NCI-H146 (cell line): Measurements from ENCODE around the gene MYH7B.

Experiments
- DNase-seq: peaks from one replicate; lab custom pipeline; 2025; lab: John Stamatoyannopoulos, UW

Gene MYH7B

DNA sequence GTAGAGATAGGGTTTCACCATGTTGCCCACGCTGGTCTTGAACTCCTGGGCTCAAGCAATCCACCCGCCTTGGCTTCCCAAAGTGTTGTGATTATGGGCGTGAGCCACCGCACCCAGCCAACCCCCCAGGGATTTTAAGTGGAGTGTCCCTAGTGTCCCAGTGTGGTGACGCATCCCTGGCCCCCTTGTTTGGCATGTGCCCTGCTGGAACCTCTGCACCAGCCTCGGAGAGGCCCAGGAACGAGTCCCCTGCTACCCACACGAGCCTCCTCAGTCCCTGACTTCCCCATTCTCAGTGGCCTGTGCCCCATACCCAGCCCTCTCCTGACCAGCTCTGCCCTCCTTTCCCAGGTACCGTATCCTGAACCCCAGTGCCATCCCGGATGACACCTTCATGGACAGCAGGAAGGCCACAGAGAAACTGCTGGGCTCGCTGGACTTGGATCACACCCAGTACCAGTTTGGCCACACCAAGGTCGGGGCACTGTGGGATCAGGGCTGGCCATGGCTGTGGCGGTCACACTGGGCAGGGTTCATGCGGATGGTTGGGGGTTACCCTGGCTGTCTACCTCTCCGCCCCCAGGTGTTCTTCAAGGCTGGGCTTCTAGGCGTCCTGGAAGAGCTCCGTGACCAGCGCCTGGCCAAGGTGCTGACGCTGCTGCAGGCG, 37.2 kb downstream of the MYH7B start:
- DNase-seq, result no peak

DNA sequence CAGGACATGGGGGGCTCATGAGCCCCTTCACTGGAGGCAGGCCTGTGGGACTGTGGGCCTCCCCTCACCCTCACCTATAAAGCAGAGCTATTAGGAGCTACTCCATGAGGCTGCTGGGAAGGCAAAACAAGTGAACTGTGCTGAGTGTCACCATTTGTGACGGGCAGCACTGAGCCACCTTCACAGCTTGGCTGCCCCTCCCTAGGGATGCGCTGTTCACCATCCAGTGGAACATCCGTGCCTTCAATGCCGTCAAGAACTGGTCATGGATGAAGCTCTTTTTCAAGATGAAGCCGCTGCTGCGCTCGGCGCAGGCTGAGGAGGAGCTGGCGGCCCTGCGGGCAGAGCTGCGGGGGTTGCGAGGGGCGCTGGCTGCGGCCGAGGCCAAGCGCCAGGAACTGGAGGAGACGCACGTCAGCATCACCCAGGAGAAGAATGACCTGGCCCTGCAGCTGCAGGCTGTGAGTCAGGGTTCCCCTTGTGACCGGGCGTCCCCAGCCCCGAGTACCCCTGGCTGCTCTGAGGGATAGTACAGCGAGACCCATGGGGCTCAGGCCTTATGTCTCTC, 38.4 kb downstream of the MYH7B start:
- DNase-seq, result no peak

DNA sequence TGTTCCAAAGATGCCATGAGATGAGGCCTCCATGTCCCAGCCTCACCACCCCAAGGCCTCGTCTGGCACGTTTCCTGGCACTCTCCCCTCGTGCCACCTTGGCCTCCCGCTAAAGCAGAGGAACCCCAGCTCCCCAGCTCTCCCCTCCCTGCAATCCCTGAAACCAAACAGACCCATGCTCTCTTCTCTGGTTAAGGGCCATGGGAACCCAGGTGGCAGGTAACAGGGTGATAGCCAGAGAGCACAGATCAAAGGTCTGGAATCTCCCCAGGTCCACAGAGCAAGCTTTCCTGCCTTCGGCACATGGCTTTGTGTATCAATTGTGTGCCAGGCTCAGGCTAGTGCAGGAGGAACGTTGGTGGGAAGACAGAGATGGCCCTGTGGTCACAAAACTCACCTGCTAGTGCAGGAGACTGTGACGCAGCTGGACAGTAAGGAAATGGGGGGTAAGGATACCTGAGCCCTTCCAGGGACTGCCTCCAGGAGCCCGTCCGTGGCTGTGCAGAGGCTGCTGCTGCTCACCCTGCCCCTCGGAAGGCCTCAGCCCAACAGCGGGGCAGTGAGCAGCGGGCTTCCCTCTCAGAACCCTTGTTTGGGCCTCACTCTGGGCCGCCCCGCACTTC, 39.0 kb downstream of the MYH7B start:
- no peak for DNase-seq

DNA sequence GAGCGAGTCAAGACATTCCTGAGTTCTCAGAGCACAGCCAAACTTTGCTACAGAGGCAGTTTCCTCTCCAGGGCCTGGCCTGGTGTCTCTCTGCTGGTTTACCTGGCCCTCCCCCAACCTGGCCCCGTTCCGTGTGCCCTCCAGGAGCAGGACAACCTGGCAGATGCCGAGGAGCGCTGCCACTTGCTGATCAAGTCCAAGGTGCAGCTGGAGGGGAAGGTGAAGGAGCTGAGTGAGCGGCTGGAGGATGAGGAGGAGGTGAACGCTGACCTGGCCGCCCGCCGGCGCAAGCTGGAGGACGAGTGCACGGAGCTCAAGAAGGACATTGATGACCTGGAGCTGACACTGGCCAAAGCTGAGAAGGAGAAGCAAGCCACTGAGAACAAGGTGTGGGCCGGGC, 39.5 kb downstream of the MYH7B start:
- DNase-seq, result no peak

DNA sequence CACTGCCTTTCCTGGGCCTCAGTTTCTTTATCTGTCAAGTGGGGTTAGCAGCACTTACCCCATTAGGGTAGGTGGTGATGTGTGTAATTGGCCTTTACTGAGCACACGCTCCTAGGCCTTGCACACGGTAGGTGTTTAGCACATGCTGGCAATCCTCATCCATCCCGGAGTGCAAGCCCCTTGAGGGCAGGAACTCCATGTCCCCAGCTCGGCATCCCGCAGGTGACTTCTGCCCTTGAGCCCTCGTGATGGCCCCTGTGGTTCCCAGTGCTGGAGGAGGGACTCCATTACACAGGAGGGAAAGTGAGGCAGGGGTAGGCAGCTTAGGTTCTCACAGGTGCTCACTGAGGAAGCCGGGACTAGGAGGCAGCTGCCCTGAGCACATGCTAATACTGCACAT, 40.0 kb downstream of the MYH7B start:
- DNase-seq, result no peak

- DNase-seq, result no peak
These were observed 40.8 kb downstream of the MYH7B start for GRCh38 chr20:34996243-34997028.

- no peak for DNase-seq
These were observed 41.5 kb downstream of the MYH7B start for GRCh38 chr20:34997131-34997561.

- DNase-seq, result no peak
These were observed 42.1 kb downstream of the MYH7B start for GRCh38 chr20:34997774-34998173.

GRCh38 chr20:34998331-34998950, 42.8 kb downstream of the MYH7B start:
- no peak for DNase-seq

- no peak for DNase-seq
These were observed 43.4 kb downstream of the MYH7B start for GRCh38 chr20:34999021-34999451.

DNA sequence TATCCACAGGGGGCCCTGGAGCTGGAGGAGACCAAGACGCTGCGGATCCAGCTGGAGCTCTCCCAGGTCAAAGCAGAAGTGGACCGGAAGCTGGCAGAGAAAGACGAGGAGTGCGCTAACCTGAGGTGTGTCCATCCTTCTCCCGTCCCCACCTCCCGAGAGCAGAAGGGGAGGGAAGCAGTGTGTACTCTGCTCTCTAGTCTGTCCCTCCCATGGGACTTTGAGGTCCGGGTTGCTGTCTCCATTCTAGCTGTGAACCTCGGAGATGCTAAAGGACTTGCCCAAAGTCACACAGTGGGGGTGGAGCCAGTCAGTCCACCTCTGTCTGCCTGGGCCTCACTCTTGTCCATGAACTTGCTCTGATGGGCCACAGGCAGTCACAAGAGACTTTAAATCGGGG, 44.1 kb downstream of the MYH7B start:
- no peak for DNase-seq

DNA sequence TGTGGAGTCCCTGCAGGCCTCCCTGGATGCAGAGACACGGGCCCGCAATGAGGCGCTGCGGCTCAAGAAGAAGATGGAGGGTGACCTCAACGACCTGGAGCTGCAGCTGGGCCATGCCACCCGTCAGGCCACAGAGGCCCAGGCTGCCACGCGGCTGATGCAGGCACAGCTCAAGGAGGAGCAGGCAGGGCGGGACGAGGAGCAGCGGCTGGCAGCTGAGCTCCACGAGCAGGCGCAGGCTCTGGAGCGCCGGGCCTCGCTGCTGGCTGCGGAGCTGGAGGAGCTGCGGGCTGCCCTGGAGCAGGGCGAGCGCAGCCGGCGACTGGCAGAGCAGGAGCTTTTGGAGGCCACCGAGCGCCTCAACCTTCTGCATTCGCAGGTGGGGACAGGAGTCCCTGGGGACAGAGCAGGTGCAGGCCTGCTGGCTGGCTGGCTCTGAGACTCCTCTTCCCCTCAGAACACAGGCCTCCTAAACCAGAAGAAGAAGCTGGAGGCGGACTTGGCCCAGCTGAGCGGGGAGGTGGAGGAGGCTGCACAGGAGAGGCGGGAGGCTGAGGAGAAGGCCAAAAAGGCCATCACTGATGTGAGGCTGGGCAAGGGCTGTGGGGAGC, 44.7 kb downstream of the MYH7B start:
- DNase-seq, result no peak

DNA sequence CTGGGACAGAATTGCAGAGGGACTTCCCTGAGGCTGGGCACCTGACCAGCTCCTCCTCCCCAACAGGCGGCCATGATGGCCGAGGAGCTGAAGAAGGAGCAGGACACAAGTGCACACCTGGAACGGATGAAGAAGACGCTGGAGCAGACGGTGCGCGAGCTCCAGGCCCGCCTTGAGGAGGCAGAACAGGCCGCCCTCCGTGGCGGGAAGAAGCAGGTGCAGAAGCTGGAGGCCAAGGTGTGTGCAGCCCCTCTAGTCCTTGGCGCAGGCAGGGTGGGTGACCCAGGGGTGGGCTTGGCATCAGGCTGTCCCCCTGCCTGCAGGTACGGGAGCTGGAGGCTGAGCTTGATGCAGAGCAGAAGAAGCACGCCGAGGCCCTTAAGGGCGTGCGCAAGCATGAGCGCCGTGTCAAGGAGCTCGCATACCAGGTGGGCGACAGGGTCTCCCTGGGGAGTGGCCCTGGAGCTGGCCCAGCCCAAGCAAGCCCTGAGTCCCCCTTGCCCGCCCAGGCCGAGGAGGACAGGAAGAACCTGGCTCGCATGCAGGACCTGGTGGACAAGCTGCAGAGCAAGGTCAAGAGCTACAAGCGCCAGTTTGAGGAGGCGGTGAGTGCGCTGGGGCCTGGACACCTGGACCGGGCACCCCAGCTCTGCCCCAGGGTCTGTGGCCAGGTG, 45.4 kb downstream of the MYH7B start:
- DNase-seq, result no peak

DNA sequence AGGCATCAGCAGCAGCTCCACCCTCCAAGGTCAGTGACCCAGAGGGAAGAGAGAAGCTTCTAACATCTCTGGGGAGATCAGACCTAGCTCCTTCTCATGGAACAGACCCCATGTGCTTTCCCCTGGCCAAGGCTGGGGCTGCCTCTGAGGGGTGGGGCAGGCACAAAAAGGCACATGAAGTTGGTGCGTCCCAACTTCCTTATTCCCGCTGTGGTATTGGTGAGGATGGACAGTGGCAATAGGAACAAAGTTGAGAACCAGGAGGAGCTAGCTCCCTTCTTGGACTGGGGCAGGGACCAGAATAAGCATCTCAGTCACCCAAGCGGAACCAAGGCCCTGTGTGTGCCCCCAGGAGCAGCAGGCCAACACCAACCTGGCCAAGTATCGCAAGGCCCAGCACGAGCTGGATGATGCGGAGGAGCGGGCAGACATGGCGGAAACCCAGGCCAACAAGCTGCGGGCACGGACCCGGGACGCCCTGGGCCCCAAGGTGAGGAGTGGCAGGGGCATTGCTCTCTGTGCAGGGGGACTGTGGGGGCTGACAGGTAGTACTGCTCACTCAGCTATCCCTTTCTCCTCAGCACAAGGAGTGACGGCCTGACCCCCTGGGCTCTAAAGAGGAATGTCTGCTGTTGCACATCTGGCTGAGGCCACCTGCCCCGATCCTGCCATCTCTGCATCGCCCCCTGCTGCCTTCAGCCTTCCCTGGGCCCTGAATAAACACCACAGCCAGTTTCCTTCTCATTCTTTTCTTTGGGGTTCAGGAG, 46.1 kb downstream of the MYH7B start:
- no peak for DNase-seq

- no peak for DNase-seq
These were observed 47.0 kb downstream of the MYH7B start for GRCh38 chr20:35002426-35003210.

DNA sequence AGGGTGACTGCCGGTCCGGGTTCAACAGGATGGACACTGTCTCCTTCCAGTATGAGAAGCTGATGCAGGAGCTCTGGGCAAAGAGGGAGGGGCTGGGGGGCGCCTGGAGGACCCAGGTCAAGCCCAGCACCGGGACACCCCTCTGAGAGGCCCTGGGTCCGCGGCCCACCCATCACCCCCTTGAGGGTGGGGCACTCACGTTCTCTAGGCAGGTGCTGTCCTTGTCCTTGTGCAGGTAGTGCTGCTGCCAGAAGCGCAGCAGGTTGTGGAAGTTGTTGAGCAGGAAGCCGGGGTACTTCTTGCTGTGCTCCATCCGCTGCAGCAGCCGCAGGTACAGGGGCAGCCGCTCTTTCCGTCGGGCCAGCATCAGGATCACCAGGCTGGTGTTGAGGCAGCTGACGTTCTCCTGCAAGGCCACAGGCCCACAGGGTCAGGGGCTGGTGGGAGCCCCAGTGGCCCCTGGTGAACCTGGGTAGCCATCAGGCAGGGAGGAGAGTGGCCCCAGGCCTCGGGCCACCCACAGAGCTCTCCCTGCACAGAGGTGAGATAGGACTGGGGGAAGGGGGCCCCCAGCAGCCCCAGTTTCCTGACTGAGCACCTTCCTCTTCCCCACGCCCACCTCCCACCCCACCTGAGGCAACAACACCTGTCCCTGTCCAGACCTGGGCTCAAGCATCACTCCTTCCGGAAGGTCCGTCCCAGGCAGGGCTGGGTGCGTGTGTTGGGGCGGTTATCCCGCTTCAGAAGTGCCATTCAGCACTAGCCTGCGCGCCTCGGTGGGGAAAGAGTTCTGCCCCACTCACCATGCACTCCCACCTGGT, 47.8 kb downstream of the MYH7B start:
- DNase-seq, result no peak

- no peak for DNase-seq
These were observed 48.5 kb downstream of the MYH7B start for GRCh38 chr20:35004051-35004725.

DNA sequence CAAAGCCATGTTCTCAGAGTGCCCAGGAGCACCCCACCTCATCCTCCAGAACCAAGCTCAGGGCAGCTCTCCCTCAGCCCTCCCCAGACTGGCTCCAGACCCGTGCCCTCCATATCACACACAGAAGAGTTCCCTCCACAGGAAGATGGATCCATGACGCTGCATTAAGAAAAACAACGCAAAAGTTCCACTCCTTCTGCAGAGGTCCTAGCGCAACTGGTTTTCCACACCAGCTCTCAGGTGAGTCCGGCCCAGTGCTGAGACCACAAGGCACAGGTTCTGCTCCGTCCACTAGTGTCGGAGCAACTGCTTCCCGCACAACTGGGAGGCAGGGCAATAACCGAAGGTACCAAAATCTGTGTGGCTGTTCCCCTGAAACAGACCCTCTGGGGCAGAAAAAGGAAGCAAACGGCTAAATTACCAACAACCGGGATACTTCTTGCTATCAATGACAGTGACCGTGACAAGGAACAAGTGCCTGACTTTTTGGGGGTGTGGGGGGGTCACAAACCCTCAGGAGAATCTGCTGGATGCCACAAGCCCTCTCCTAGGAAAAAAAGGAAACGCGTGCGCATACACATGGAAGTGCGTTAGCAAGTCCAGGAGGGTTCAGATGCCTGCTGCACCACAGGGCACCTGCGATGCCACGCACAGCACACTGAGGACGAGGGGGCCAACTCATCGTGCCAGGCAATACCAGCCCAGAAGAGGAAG, 49.2 kb downstream of the MYH7B start:
- no peak for DNase-seq
